NCI-H510A (cell line): Measurements from ENCODE around the gene CDH4.
"Not testable (repeated sequence)": the region's sequence is repeated elsewhere in the genome, so short reads cannot be mapped to it uniquely, and the experiment has no call there.

Source experiments
- DNase-seq: peaks from one replicate; lab custom pipeline; 2025; lab: John Stamatoyannopoulos, UW

Gene CDH4

DNA sequence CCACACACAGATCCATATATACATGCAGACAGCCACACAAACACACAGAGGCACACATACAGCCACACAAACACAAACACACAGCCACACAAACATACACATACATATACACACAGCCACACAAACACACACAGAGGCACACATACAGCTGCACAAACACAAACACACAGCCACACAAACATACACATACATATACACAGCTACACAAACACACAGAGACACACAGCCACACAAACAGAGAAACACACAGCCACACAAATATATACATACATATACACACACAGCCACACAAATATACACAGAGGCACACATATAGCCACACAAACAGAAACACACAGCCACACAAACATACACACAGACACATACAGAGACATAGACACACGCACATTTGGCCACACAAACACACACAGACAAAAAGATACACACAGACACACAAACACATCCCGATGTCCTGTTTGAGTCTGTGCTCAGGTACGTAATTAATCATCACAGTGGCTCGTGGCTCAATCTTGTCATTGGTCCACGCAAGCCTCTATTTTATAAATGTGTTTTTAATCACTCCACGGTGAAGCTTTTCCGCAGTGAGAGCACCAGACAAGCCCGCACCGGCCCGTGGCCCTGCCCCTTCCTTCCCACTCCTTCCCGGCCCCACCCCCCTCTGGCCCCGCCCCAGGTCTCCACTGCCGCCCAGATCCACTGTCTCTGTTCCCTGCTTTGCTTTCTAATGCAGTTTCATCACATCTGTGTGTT is 135.3 kb downstream of the CDH4 start:
- no peak for DNase-seq

DNA sequence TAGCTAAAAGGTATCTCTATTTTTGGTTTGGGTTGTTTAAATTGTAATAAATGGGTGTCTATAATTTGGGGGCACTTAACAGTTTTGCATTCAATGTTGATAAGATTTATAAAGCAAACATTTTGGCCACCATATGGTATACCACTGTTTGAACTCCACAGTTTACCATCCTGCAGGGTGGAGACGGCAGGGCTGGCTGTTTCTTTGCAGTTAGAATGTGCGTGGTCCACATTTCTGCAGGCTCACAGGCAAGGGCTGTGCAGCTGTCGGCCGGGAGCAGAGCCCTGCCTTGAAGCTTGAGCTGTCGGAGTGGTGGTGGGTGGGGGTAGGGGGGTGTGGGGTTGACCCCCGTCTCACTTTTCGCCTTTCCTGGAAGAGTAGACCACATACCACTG is 135.9 kb downstream of the CDH4 start:
- no peak for DNase-seq

DNA sequence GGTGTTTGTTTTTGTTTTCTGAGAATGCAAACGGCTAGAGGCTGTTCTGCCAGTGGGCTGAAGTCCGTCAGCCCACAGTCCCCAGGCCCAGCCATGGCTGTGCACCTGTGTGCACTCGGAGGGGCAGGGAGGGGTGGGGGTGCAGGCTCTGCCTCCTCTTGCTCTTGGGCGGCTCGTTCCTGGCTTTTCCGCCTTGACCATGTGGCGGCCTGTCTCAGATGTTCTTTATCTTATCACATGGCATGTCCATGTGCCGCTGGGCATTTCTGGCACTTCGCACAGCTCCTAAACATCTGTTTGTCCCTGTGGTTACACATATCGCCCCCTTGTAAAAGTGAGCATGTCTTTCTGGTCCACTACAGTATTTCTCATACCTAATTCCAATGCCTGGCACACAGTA is 137.0 kb downstream of the CDH4 start:
- no peak for DNase-seq

DNA sequence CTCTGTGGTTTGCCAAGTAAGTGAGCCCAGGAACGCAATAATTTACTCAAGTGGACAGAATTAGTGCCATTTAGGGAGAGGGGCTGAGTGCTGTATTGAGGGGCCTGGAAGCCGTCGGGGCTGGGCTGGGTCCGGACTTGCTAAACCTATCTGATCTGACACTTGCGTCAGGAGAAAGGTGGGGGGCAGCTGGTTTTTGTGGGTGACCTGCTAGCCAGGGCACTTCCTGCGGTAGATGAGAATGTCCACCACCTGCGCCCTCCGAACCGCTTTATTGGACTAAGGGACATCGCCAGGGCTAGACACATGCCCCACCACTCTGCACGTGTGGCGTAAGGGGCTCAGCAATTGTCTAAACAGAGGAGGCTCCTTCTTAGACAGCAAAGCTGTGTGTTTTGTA is 139.1 kb downstream of the CDH4 start:
- DNase-seq, result no peak

DNA sequence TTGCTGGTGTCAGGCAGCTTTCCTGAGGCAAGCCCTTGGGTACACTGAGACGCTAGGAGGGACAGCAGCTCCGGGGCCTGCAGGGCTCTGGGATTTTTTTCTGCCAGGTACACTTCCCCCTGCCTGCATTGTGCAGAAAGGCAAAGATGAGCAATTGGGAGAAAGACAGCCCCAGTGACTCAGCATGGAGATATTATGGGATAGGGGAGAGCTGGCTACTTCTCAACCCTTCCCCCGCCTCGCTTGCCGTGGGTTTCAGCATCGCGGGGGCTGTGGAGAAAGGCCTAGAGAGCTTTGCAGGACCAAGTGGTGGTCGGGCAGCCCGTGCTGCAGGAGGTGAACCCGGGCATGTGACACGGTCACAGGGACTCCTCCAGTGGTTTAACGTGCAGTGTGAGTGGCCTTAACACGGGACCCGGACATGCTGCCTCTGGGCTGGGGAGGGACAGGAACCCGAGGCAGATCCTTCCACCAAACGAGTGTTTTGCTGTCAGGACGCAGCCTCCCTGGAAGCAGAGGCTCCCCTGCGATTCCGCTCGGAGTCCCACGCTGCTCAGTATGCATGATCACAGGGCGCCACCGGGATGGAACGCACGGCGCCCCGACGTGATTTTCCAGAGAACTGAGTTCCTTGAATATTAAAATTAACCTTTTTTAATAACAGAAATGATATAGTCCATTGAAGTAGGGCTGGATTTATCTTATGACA is 139.9 kb downstream of the CDH4 start:
- DNase-seq, result no peak

DNA sequence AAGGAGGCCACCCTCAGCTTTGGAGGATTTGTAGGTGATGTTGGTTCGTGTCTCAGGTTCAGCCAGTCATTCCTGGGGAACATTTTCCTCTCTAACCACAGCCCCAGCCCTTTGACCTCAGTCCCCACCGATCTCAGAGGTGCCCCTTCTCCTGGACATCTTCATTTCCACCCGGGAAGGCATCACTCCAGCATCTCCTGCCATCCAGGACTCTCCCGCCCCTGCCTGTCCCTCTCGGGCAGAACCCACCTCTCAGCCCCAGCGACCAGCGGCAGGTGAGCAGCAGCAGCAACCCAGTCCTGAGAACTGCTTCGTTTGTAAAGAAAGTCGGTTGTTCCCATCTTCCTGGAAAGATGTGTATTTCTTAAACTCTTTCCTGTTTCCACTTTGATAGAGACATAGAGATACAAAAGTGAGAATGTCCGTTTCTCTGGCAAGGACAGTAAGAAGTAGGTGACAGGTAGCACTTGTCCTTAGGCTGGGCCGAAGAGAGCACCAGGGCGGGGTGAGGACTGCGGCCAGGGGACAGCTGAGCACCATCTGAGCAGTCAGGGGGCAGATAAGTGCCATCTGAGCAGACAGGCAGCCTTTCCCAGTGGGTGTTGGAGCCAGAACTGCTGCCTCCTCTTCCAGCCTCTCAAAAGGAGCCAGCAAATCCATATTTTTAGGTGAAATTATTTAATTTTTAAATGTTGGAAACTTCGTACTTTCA is 142.2 kb downstream of the CDH4 start:
- no peak for DNase-seq

DNA sequence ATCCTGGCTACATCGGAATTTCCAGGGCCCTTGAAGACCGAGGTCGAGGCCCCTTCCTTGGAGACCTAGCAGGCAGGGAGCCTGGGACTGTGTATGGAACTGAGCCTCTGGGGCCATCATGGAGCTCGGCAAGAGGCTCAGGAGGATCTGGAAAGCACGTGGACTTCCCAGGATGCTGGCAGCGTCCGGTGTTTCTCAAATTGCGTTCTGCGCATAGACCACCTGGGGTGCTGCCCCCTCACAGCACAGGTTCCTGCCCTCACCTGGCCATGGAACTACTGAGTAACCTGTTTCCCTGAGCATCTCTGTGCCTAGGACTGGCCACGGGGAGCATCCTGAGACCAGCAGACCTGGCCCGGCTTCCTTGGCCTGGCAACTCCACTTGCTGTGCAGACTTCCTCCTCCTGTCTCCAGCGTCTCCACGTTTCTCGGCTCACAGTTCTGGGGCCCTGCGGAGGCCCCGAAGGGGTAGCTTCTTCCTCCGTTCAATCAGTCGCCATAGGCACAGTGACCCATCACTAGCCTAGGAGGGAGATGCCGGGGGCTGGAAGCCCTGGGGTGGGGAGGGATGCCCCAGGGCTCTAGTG is 144.3 kb downstream of the CDH4 start:
- no peak for DNase-seq

DNA sequence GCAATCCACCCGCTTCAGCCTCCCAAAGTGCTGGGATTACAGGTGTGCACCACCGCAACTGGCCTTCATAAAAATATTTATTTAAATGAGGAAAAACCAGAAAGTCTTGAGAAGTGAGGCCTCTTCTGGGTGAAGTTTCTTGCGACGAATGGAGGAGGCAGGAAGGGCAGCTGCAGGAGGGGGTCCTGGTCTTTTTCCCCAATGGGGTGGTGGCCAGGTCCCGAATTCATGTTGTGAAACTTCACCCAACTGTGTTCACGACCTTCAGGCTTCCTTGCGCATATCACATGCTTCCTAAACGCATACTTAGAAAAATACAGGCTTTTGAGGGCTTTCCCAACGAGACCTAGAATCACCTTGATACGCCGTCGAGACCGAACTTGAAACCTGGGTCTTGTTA is 145.1 kb downstream of the CDH4 start:
- no peak for DNase-seq

DNA sequence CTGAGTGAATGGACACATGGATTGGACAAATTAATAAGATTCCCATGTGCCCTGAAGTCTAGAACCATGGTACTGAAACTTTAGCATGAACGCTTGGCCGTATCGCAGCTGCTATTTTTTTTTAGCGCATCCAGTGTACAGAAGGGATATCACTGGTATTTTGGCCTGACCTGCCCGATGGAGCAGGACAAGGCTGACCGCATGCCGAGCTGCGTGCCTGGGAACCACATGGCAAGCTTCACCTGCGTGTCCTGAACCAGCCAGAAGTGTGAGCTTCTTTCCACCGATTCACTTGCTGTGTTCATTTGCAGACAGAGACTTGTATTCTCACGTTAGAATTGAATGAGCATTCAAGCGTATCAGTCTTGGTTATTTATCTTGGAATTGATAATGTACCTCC is 145.7 kb downstream of the CDH4 start:
- no peak for DNase-seq

DNA sequence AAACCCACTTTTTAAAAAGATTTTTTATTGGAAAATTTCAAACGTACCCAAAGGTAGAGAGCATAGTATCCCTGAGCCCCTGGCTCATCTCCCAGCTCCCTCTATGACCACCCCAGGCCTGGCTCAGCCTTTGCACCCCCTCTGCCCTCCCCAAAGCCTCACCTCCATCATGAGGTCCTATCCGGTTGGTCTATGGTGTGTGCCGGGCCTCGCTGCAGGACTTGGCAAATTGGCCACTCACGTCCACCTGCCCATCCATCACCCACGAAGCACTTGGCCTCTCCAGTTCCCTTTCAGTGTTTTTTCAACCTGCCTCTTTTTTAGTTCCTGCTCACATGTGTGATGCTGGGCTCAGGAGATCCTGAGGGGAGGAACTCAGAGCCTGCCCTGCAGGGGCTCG is 147.4 kb downstream of the CDH4 start:
- no peak for DNase-seq

DNA sequence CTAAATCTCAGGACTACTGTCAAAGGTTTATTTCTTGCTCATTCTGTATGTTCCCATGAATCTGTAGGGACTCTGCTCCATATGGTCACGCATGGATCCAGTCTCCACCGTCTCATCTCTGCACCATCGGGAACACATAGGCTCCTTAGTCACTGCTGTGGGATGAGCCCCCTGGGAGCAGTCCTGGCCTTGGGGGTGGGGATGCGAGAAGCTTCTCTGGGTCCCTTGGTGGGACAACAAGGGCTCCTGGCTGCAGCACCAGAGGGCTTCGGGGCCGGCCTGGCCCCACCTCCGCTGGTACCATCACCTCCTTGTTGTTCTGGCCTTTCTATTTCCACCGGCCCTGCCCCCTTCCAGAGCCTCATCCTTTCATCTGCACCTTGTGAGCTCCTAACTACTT is 148.4 kb downstream of the CDH4 start:
- DNase-seq, result no peak

DNA sequence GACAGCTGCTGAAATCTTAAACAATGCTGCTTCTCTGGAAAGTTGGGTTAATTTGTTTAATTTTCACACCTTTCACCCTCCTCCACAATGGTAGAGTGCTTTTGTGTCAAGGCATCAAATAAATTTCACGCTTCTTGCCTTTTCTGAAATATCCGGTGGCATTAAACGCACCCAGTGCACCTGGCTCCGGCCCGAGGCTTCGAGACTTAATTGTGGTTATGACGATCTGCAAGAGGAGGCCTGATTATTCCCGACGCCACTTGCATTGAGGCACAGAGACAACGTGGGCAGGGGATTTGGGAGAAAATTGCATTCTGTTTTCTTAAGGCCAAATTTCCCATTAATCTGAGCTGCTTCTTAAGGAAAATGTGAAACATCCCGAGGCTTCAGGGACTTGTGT is 152.2 kb downstream of the CDH4 start:
- DNase-seq, result no peak

DNA sequence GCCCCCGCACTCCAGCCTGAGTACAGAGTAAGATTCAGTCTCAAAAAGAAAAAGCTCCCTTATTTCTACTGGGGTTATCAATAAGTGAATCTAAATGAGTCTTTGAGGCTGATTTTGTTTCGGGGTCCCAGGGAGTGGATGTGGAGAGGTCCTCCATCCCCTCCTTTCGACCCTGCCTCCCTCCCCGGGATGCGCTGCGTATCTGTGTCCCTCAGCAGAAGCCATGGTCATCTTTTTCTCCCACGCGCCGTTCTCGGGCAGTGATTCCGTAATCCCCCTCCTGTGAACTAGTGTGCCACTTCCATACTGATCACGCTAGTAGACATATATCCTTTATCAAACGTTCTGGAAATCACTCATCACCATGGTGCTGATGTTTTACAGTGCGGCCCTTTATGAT is 152.9 kb downstream of the CDH4 start:
- no peak for DNase-seq

DNA sequence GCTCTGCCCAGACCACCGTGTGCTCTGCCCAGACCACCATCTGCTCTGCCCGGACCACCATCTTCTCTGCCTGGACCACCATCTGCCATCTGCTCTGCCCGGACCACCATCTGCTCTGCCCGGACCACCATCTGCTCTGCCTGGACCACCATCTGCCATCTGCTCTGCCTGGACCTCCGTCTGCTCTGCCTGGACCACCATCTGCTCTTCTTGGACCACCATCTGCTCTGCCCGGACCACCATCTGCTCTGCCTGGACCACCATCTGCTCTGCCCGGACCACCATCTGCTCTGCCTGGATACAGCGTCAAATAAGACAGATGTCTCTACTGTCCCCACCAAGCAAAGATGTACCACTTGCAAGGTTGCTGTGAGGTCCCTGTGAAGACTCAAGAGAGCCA is 154.7 kb downstream of the CDH4 start:
- not testable (repeated sequence) for DNase-seq

DNA sequence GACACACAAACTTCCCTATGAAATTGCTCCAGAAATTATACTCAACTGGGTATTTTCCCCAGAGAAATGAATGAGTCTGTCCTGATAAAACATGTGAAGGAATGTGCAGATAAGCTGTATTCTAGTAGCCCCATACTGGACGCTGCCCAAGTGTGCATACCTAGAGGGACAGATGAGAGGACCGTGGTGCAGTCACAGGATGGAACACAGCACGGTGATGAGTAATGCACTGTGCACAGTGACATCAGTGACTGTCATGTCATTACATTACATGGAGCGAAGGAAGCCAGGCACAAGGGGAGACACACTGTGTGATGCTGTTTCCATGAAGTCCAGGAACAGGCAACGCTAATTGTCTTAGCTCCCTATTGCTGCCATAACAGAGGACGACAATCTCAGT is 155.5 kb downstream of the CDH4 start:
- DNase-seq, result no peak

DNA sequence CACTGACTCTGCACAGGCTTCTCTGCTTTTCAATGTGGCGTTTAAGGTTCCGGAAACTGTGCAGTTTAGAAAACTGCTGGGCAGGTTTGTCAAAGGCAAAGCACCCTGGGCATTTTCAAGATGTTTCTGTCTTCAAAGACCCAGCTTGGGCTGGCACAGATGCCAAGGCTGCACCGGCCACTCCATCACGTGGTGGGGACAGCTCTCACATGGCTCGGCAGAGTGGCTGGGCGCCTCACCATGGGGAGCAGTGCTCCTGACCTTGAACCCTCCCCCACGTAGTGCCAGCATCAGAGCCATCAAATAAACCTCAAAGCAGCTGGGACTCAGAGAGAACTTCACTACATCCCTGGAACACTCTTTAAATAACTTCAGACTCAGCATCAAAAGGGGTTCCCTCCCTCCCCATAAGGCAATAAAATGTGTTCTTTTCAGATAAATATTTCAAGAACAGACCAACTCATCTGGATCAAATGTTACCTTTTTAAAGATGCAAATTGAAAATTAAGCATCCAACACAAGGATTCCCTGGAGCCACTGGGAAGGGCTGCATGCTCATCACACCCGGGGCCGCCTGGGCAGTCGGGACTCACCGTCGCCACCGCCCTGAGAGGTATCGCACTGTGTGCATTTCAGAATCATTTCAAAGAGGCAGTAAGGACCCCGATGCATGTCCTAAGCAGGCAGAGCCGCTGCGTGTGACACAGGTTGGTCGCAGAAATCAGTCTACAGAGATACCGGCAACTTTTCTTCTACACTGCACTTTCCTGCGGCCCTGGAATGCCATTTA is 157.1 kb downstream of the CDH4 start:
- no peak for DNase-seq

DNA sequence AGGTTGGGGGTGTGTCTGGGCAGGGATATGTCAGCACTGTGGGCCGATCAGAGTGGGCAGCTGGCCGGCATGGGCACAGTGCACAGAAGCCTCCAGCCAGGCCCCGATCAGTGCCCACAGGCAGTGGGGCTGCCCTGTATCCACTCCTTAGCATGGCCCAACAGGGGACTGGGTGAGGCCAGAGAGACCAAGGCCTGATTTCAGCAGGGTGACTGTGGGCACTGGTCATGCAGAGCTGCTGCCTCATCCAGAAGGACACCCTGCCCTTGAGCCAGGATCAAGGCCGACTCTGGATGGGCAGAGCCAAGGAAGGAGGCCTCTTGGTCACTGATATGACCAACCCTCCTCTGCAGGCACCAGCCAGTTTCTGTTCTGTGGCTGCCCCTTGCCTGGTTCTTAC is 159.7 kb downstream of the CDH4 start:
- no peak for DNase-seq

DNA sequence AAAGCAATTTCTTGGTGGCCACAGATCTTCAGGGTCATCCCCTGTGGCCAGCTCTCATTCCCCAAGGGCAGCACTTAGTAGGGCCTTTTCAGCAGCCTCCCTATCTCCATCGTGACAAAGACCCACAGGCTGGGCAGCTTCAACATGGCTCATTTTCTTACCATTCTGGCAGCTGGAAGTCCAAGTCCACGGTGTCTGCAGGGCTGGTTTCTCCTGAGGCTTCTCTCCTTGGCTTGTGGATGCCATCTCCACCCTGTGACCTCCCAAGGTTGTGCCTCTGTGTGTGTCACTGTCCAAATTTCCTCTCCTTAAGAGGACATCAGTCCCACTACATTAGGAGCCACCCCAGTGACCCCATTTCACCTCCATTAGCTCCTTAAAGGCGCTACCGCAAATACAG is 161.7 kb downstream of the CDH4 start:
- no peak for DNase-seq

DNA sequence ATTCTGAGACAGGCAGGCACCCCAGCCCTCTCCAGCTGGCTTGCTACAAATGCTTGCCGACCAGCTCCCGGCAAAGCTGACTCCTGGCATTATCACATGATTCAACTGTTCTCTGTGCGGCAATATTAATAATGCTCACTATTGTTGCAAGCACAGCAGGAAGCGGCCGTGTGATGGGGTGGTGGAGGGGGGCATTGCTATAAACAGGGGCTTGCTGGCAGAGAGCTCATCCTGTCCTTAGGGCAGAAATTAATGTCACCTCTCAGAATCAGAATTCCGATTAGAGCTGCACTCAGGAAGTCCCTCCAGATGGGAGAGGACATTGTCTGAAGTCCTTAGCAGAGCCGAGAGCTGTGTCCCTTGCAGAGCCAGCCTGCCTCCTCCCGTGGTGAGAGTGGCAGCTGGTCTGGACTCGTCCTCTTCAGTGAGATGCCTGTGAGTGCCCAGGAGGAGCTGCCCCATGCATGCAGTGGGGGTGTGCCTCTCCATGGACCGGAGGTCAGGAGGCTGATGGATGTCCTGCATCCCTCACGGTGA is 162.5 kb downstream of the CDH4 start:
- DNase-seq, result no peak

DNA sequence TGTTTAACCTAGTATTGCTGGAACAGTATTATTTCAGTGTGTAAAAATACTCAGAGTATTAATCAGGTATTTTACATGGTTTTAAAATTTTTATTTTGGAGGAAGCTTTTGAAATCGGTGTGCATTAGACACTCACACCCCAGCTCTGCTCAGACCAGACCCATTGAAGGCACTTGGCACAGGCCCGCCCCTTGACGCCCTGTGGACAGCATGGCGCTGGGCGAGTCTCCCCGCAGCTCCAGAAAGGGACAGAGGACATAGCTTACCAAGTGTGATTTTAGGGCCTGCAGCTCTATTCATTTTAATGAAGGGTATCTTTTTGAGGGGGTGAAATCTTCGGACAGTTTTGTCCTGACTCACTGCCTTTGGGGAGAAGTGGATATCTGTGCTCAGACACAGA is 164.5 kb downstream of the CDH4 start:
- no peak for DNase-seq

DNA sequence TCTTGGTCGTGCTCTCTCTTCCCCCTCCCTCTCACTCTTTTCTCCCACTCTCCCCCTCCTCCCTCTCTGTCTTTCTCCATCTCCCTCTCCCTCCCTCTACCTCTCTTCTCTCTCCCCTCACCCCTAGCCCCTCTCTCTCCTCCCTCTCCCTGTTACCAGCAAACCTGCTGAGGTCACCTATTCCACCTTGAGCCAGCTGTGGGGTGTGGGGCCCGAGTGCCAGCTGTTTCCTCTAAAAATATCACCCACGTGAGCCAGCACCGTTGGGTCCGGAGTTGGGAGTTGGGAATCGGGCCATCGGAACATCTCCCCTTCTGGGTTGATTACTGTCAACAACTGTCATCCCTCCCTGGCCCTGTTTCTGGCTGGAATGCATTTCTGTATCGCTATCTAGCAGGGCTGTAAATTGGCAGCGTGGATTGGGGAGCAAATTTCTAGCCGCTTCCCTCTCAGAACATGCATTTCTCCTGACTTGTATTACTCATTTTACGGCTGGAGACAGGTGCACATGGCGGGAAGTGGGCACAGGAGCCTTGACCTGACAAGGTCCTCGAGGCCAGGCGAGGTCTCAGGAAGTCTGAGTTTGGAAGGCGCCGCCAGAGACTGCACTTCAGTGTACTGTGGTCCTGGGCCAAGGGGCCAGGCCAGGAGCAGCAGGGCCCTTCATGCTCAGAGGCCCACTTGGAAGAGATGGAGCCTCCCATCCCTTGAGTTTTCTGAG is 165.3 kb downstream of the CDH4 start:
- no peak for DNase-seq
